ENCODE measurements around the gene CALHM3. TPM values are rescaled to one million over a fixed set of nuclear protein-coding genes. Genes with fewer than 3 reads are reported as not detected.

Gene CALHM3
- total and polyA plus RNA-seq, 2 experiments from 2014 or later = not detected

GRCh38 chr10:103451091-103451813 is 27.8 kb downstream of the CALHM3 start:
- Histone ChIP-seq H2AFZ (no peak overlapping the region), H3K4me1 (ENCODE audit: insufficient read depth) (no peaks in the 10 kb centered on the region), H3K9me2 (replicated peaks; ENCODE audit: insufficient read depth) (no peaks in the 10 kb centered on the region), H3K9me3 (ENCODE audit: low read depth) (no peaks in the 10 kb centered on the region), H3K79me2 (no peaks in the 10 kb centered on the region), H3K36me3 (replicated peaks; ENCODE audit: insufficient read depth, low read depth) (no peaks in the 10 kb centered on the region), H3K27me3 (no peaks in the 10 kb centered on the region), H3K4me3 (peak overlapping the region; percentile 39), H4K20me1 (ENCODE audit: insufficient read depth, poor library complexity, severe bottlenecking) (no peaks in the 10 kb centered on the region), H3K27ac (peak overlapping the region; percentile 65), H3K4me2 (peak overlapping the region; percentile 87)
- DNase-seq (ENCODE audit: low spot score) = no peak
- WGBS (ENCODE audit: low lambda C conversion rate, missing lambda C conversion rate) = 65% methylated on average over 14 of the region's 14 CpGs
- TF ChIP-seq EZH2 (IDR thresholded peaks at IDR 0.05; ENCODE audit: borderline replicate concordance) (no peak), CTCF (IDR thresholded peaks at IDR 0.05; ENCODE audit: poor library complexity) (no peak), EZH2phosphoT487 (IDR thresholded peaks at IDR 0.05; ENCODE audit: low read depth, severe bottlenecking, unreplicated experiment) (no peak)

GRCh38 chr10:103450201-103450695 is 28.8 kb downstream of the CALHM3 start:
- TF ChIP-seq EZH2phosphoT487 (IDR thresholded peaks at IDR 0.05; ENCODE audit: low read depth, severe bottlenecking, unreplicated experiment) (no peak), CTCF (IDR thresholded peaks at IDR 0.05; ENCODE audit: poor library complexity) (no peak), EZH2 (IDR thresholded peaks at IDR 0.05; ENCODE audit: borderline replicate concordance) (no peak)
- no peaks in the 10 kb centered on the region for H3K79me2 ChIP-seq
- H3K9me2 ChIP-seq (replicated peaks; ENCODE audit: insufficient read depth) = no peaks in the 10 kb centered on the region
- H3K4me1 ChIP-seq (ENCODE audit: insufficient read depth) = no peaks in the 10 kb centered on the region
- no peaks in the 10 kb centered on the region for H4K20me1 ChIP-seq (ENCODE audit: insufficient read depth, poor library complexity, severe bottlenecking)
- H3K4me2 ChIP-seq = no peak overlapping the region
- DNase-seq (ENCODE audit: low spot score) = no peak
- no peak overlapping the region for H3K4me3 ChIP-seq
- H2AFZ ChIP-seq = no peak overlapping the region
- H3K9me3 ChIP-seq (ENCODE audit: low read depth) = no peaks in the 10 kb centered on the region
- no peak overlapping the region for H3K27ac ChIP-seq
- no peaks in the 10 kb centered on the region for H3K27me3 ChIP-seq
- WGBS (ENCODE audit: low lambda C conversion rate, missing lambda C conversion rate) = 95% methylated on average over 12 of the region's 12 CpGs
- H3K36me3 ChIP-seq (replicated peaks; ENCODE audit: insufficient read depth, low read depth) = no peaks in the 10 kb centered on the region

- Histone ChIP-seq H3K4me1 (ENCODE audit: insufficient read depth) (no peaks in the 10 kb centered on the region), H3K27ac (no peak overlapping the region), H3K9me3 (ENCODE audit: low read depth) (no peaks in the 10 kb centered on the region), H3K9me2 (replicated peaks; ENCODE audit: insufficient read depth) (no peaks in the 10 kb centered on the region), H3K27me3 (no peaks in the 10 kb centered on the region), H3K36me3 (replicated peaks; ENCODE audit: insufficient read depth, low read depth) (no peaks in the 10 kb centered on the region), H2AFZ (no peak overlapping the region), H3K4me2 (no peak overlapping the region), H3K4me3 (no peak overlapping the region), H3K79me2 (no peaks in the 10 kb centered on the region), H4K20me1 (ENCODE audit: insufficient read depth, poor library complexity, severe bottlenecking) (no peaks in the 10 kb centered on the region)
- whole genome bisulfite sequencing (ENCODE audit: low lambda C conversion rate, missing lambda C conversion rate) = 95% methylated on average over 34 of the region's 34 CpGs
- DNase-seq (ENCODE audit: low spot score) = no peak
- TF ChIP-seq EZH2phosphoT487 (IDR thresholded peaks at IDR 0.05; ENCODE audit: low read depth, severe bottlenecking, unreplicated experiment) (no peak), EZH2 (IDR thresholded peaks at IDR 0.05; ENCODE audit: borderline replicate concordance) (no peak), CTCF (IDR thresholded peaks at IDR 0.05; ENCODE audit: poor library complexity) (no peak)
These were observed 29.6 kb downstream of the CALHM3 start for GRCh38 chr10:103449208-103450144.

All from hepatocyte (in vitro differentiated cells).